ENCODE measurements around the gene SH3RF2. TPM values are rescaled to one million over a fixed set of nuclear protein-coding genes. Genes with fewer than 3 reads are reported as not detected.

The SH3RF2 gene
- total and polyA plus RNA-seq, 2 donors (not counting 3 experiments of a cell fraction or from before 2014, with no cell fraction given) = 0.54 to 0.84 TPM

DNA sequence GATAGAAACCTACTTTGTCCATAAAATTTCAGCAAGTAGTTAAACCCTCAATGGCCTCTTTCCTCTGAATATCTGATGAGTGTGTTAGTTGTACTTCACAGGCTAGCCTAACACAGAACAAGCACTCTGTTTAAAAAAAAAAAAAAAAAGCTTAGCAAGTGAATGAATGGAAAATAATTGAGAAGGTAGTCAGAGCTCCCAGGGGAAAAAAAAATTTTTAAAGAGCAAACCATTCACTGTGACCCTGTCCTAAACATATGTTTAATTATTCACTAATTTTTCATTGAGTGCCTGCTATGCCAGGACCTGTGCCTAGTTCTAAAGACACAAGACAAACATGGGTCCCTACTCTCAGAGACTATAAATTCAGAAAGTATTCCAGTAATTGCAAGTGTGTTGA, 69.3 kb downstream of the SH3RF2 start:
- intact Hi-C loops (cut with micrococcal nuclease) (no loop called here), dilution Hi-C loops (cut with MboI; ENCODE audit: extremely low pct_ligation_motif_present, low sequenced_read_pairs) (no loop called here)
- Histone ChIP-seq H3K9me3 (replicated peaks; ENCODE audit: control insufficient read depth, insufficient read depth, low read length) (no peaks in the 10 kb centered on the region), H3K4me2 (ENCODE audit: insufficient read depth, low read length) (no peak overlapping the region), H3K27me3 (ENCODE audit: control insufficient read depth in 2 of 2, insufficient read depth in 2 of 2, low read length in 2 of 2) (no peaks in the 10 kb centered on the region), H4K20me1 (replicated peaks; ENCODE audit: control insufficient read depth, extremely low read depth, insufficient read depth, low read length) (no peaks in the 10 kb centered on the region), H3K9ac (replicated peaks; ENCODE audit: extremely low read depth, insufficient read depth, low read length) (no peak overlapping the region), H3K36me3 (ENCODE audit: control insufficient read depth in 2 of 2, extremely low read depth in 1 of 2, insufficient read depth in 2 of 2, low read length in 2 of 2) (no peaks in the 10 kb centered on the region), H3K4me3 (replicated peaks in 1 of 3; ENCODE audit: insufficient read depth in 1 of 3, low read depth in 1 of 3, low read length in 3 of 3) (no peak overlapping the region), H3K9me1 (replicated peaks; ENCODE audit: control insufficient read depth, extremely low read depth, insufficient read depth, low read length) (no peaks in the 10 kb centered on the region), H3K79me2 (ENCODE audit: control insufficient read depth, insufficient read depth, low read length) (no peaks in the 10 kb centered on the region), H3K4me1 (ENCODE audit: control insufficient read depth, extremely low read depth, insufficient read depth, low read length) (no peaks in the 10 kb centered on the region), H2AFZ (ENCODE audit: low read depth, low read length) (no peak overlapping the region), H3K27ac (ENCODE audit: insufficient read depth, low read depth, low read length) (no peak overlapping the region)
- DNase-seq (ENCODE audit: low read depth, low spot score) = no peak
- no peak for TF ChIP-seq JUN (IDR thresholded peaks at IDR 0.05; ENCODE audit: borderline replicate concordance, insufficient read depth, insufficient read length, low read depth)
- no peak for TF ChIP-seq POLR2A (IDR thresholded peaks at IDR 0.05; ENCODE audit: low read depth, low read length)
- TF ChIP-seq, protein P1, sequence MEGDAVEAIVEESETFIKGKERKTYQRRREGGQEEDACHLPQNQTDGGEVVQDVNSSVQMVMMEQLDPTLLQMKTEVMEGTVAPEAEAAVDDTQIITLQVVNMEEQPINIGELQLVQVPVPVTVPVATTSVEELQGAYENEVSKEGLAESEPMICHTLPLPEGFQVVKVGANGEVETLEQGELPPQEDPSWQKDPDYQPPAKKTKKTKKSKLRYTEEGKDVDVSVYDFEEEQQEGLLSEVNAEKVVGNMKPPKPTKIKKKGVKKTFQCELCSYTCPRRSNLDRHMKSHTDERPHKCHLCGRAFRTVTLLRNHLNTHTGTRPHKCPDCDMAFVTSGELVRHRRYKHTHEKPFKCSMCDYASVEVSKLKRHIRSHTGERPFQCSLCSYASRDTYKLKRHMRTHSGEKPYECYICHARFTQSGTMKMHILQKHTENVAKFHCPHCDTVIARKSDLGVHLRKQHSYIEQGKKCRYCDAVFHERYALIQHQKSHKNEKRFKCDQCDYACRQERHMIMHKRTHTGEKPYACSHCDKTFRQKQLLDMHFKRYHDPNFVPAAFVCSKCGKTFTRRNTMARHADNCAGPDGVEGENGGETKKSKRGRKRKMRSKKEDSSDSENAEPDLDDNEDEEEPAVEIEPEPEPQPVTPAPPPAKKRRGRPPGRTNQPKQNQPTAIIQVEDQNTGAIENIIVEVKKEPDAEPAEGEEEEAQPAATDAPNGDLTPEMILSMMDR (IDR thresholded peaks at IDR 0.05; ENCODE audit: extremely low read depth in 1 of 2, insufficient read depth in 1 of 2, low read depth in 1 of 2, low read length in 2 of 2) = no peak
- TF ChIP-seq FOS (IDR thresholded peaks at IDR 0.05; ENCODE audit: borderline replicate concordance, insufficient read depth, low read length) = no peak
- TF ChIP-seq, protein P2, sequence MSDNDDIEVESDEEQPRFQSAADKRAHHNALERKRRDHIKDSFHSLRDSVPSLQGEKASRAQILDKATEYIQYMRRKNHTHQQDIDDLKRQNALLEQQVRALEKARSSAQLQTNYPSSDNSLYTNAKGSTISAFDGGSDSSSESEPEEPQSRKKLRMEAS (IDR thresholded peaks at IDR 0.05; ENCODE audit: insufficient read depth, insufficient read length) = no peak
- TF ChIP-seq MYC (IDR thresholded peaks at IDR 0.05; ENCODE audit: low read depth, low read length) = no peak
- no peak for TF ChIP-seq EZH2 (IDR thresholded peaks at IDR 0.05; ENCODE audit: borderline replicate concordance, low read depth, low read length, severe bottlenecking)
- no TSS peak for BruUV-seq (replicated peaks)
- CTCF ChIA-PET = interaction anchor here (1.1 kb wide), 1 partner anchor 10 kb away, joined by 3 read pairs; no protein-coding TSS in a partner anchor
- no peak for FAIRE-seq
- POLR2A ChIA-PET = no interaction called here
